GM20431 (cell line): ENCODE measurements around the gene FASTK.

Source experiments
- in situ Hi-C: fragments of 300-500 bp; cut with MseI, MboI; formaldehyde crosslinking; loops from one replicate; pipeline ENCODE4 v1.15.0; 2020; ENCODE audit warnings: low sequenced_read_pairs; ENCODE audit not compliant: unreplicated experiment

The FASTK gene

GRCh38 chr7:151080522-151081169 is at the start of gene FASTK:
TSS of gene FASTK (minus strand) at chr7:151080809. CDS start at chr7:151080766, 43 bp downstream.
- in situ Hi-C loops = no loop called here

GRCh38 chr7:151129960-151130591 is 49.5 kb upstream of the FASTK start:
- in situ Hi-C loops = no loop called here

GRCh38 chr7:151129117-151129959 is 48.7 kb upstream of the FASTK start:
- in situ Hi-C loops = no loop called here

GRCh38 chr7:151128716-151129115 is 48.1 kb upstream of the FASTK start:
- in situ Hi-C loops = no loop called here

GRCh38 chr7:151128144-151128543 is 47.5 kb upstream of the FASTK start:
- in situ Hi-C loops = no loop called here

GRCh38 chr7:151126491-151127137 is 46.0 kb upstream of the FASTK start:
- in situ Hi-C loops = no loop called here

GRCh38 chr7:151125846-151126481 is 45.4 kb upstream of the FASTK start:
- in situ Hi-C loops = no loop called here

GRCh38 chr7:151125470-151125845 is 44.8 kb upstream of the FASTK start:
- in situ Hi-C loops = no loop called here

GRCh38 chr7:151124899-151125399 is 44.3 kb upstream of the FASTK start:
- in situ Hi-C loops = no loop called here

- in situ Hi-C loops = no loop called here
Measured at GRCh38 chr7:151124481-151124880, 43.9 kb upstream of the FASTK start.

- in situ Hi-C loops = no loop called here
Measured at GRCh38 chr7:151123822-151124464, 43.3 kb upstream of the FASTK start.

- in situ Hi-C loops = no loop called here
Measured at GRCh38 chr7:151123158-151123821, 42.7 kb upstream of the FASTK start.

GRCh38 chr7:151122796-151123157 is 42.2 kb upstream of the FASTK start:
- in situ Hi-C loops = no loop called here

GRCh38 chr7:151122276-151122675 is 41.7 kb upstream of the FASTK start:
- in situ Hi-C loops = no loop called here

GRCh38 chr7:151121380-151122170 is 41.0 kb upstream of the FASTK start:
- in situ Hi-C loops = no loop called here

- in situ Hi-C loops = no loop called here
Measured at GRCh38 chr7:151120896-151121295, 40.3 kb upstream of the FASTK start.

GRCh38 chr7:151119902-151120301 is 39.3 kb upstream of the FASTK start:
- in situ Hi-C loops = no loop called here

- in situ Hi-C loops = no loop called here
Measured at GRCh38 chr7:151119055-151119415, 38.4 kb upstream of the FASTK start.
